ENCODE results near the gene SLC27A3. TPM values are rescaled to one million over a fixed set of nuclear protein-coding genes. Genes with fewer than 3 reads are reported as not detected.
"Not testable (repeated sequence)": the region's sequence is repeated elsewhere in the genome, so short reads cannot be mapped to it uniquely, and the experiment has no call there.

The SLC27A3 gene
- total RNA-seq, 1 donor from 2014 or later = 14.5 TPM

DNA sequence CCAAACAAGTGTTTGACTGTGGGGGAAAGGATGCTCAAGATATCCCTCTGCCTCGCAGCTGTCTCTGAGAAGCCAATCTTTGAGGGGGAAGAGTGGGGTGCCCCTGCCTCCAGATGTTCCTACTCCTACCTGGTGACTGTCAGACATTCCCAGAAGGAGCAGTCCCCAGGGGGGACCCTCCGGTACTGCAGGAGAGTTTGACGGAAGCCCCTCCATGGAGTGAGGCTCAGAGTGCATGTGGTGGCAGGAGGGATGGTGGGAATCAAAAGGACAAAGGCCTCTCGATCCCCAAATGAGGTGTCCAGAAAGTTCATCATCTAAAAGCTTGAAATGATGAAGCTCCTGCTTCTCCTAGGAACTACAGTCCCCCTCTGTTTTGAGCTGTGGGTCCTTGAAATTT is 5.3 kb downstream of the SLC27A3 start:
- no peak for DNase-seq

DNA sequence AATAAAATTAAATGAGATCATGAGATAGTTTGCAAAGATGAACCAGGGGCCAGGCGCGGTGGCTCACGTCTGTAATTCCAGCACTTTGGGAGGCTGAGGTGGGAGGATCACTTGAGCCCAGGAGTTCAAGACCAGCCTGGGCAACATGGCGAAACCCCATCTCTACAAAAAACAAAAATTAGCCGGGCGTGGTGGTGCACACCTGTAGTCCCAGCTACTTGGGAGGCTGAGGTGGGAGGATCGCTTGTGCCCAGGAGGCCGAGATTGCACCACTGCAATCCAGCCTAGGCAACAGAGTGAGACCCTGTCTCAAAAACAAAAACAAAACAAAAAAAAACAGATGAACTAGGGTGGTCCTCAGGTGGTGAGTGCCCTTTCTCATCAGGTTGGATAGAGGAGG is 7.4 kb downstream of the SLC27A3 start:
- DNase-seq = not testable (repeated sequence)

DNA sequence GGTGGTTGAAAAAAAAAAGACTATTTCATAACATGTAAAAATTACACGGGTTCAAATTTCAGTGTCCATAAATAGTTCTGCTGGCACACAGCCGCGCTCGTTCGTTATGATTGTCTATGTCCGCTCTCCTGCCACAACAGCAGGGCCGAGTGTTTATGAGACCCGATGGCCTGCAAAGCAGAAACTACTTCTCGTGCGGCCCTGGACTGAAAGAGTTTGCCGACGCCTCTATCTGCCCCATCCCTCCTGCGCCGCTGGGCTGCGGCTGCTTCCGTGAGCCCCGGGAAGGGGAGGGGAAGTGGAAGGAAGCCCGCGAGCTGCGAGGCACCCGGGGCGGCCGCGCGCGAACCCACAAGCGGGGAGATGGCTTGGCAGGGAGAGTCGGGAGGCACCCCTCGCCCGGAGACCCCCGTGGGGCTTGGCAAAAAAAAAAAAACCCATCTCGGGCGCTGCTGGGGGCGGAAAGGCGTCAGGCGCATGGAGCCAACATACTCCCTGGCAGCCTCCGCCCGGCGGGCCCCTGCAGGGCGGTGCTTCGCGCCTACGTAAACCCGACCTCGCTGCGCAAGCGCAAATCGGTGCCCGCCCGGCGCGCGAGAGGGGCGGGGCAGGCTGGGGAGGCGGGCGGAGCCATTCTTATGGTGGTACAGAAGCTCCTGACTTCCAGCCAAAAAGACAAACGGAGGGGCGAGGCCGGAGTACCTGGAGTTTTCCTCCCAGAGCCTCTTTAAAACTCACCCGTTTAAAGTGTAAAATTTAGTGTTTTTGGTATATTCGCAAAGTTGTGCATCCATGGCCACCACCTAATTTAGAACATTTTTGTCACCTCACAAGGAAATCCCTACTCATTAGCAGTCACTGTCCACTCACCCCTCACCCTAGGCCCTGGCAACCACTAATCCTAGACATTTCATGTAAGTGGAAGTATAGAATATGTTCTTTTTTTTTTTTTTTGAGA is 8.3 kb downstream of the SLC27A3 start:
- peak; percentile 82 for DNase-seq

DNA sequence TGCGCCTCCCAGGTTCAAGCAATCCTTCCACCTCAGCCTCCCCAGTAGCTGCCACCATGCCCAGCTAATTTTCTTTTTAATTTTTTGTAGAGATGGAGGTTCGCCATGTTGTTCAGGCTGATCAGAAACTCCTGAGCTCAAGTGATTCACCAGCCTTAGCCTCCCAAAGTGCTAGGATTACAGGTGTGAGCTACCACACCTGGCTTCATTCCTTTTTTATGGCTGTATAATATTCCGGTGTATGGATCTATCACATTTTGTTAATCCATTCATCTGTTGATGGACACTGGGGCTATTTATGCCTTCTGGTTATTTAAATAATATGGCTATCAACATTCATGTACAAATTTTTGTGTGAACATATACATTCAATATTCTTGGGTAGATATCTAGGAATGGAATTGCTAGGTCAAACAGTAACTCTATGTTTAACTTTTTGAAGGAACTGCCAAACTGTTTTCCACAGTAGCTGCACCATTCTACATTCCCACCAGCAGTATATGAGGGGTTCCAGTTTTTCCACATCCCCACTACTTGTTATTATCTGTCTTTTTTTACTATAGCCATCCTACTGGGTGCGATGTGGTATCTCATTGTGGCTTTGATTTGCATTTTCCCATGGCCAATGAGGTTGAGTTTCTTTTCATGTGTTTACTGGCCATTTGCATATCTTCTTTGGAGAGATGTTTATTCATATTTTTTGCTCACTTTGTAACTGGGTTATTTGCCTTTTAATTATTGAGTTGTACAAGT is 11.0 kb downstream of the SLC27A3 start:
- no peak for DNase-seq

DNA sequence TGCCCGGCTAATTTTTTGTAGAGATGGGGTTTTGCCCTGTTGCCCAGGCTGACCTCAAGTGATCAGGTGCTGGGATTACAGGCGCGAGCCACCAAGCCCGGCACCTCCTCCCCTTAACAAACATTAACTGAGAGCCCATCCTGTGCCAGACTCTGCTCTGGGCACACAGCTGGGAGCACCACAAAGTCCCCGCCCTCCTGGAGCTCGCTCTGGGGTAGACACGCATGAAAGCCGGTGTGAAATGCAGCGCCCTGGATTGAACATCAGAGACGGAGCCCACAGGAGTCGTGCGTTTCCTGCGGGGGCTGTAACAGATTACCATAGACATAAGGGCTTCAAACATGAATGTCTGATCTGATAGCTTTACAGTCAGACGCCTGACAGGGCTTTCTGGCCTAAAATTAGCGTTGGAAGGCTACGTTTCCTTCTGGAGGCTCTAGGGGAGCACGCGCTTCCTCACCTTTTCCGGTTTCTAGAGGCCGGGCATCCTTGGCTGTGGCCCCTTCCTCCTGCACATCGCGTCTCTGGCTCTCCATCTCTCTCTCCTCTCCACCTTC is 14.3 kb downstream of the SLC27A3 start:
- DNase-seq = no peak

DNA sequence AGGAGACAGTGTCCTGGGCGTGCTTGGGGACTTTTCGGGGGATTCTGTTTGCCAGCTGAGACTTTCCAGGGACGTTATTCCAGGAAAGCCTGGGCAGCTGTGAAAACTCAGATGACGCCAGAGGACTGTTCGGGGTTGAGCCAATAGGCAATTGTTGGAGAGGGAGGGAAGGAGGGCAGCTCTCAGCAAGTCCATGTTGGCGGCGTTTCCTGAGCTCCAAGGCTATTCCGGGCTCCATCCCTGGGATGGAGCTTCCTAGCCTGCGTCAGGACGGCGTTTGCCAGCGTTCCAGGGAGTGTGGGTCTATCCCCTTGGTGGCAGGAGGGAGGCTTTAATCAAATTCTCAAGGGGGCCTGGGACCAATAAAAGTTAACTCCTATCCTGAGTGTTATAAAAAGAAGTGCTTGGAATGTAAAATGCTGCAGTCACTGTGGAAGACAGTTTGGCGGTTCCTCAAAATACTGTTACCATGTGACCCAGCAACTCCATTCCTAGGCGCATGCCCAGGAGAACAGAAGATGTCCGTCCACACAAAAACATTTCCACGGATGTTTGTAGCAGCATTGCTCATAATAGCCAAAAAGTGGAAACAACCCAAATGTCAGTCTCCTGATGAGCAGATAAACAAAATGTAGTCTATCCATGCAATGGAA is 15.2 kb downstream of the SLC27A3 start:
- peak; percentile 77 for DNase-seq

DNA sequence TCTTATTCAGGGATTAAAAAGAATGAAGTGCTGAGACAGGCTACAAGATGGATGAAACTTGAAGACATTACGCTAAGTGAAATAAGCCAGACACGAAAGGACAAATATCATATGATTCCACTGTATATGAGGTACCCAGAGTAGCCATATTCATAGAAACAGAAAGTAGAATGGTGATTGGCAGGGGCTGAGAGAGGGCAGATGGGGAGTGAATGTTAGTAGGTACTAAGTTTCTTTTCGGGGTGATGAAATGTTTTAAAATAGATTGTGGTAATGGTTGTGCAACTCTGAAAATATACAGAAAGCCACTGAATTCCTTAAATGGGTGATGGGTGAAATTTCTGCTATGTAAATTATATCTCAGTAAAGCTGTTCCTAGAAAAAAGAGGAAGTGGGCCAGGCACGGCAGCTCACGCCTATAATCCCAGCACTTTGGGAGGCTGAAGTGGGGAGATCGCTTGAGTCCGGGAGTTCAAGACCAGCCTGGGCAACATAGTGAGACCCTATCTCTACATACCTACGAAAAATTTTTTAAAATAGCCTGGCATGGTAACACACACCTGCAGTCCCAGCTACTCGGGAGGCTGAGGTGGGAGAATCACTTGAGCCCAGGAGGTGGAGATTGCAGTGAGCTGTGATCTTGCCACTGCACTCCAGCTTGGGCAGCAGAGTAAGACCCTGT is 15.9 kb downstream of the SLC27A3 start:
- DNase-seq = no peak

DNA sequence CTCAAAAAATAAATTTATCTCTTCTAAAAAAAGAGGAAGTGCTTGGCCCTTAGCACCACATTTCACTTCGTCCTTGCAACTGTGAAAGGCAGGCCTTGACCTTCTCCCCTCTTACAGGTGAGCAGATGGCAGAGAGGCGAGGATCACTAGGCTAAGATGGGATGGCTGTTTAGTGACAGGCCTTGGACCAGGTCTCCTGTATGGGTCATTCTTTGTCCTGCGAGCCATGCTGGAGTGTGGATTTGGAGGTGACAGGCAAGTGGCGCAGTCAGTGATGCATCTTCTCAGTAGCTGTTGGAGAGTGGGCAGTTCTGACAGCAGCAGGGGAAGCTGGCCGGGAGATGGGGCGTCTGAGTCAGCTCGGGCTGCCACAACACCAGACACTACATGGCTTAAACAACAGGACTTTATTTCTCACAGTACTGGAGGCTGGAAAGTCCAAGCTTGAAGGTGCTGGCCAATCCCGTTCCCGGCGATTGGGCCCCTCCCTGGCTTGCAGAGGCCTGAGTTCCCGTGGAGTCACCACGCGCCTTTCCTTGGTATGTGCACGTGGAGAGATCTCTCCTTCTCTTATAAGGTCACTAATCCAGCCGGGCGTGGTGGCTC is 16.5 kb downstream of the SLC27A3 start:
- DNase-seq = peak; percentile 42

DNA sequence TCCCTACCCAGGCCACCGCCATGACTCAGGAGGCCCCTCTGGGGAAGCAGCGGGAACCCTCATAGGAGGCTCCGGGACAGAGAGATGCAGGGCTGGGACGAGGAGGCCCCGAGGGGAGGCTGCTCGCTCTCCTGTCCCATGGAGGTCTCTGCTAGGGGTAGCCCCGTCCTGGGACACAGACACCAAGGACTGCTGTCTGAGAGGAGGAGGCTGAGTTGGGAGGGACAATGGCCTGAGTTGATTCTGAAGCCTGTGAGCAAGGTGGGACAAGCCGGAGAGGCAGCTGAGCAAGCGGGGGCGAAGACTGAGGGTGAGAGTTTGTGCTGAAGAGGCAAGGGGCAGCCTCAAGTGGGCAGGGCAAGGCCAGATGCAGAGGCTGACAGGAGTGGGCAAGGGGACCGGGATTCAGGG is 17.4 kb downstream of the SLC27A3 start:
- no peak for DNase-seq

DNA sequence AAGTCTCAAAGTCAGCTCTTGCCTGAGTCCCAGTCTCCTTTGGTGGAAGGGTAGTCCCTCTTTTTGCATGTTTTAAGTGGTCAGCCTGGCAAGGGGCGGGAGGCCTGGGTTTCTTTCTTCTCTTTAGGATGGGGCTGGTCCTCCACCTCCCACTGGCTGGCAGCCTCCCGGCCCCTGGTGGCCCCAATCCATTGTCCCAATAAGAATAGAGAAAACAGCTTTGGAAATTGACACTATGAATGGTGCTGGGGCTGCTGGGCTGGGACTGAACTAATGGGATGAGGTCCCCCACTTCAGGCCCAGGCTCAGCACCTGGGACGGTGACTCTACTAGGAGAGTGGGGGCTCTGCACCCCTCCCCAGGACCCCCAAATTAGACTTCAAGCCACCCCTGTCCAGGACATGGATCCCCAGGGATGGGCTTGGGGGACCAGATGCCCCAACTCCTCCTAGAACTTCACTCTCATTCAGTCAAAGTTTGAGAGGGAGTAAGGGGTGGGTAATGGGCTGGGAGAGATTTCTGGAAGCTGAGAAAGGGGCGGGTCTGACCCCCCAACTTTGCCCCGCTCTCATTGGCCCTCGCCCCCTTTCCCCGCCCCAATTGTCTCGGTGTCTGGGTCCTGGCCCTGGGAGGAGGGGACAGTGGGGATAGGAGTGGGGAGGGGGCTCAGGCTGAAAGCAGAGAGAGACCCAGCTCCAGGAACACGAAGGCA is 18.2 kb downstream of the SLC27A3 start:
- no peak for DNase-seq

DNA sequence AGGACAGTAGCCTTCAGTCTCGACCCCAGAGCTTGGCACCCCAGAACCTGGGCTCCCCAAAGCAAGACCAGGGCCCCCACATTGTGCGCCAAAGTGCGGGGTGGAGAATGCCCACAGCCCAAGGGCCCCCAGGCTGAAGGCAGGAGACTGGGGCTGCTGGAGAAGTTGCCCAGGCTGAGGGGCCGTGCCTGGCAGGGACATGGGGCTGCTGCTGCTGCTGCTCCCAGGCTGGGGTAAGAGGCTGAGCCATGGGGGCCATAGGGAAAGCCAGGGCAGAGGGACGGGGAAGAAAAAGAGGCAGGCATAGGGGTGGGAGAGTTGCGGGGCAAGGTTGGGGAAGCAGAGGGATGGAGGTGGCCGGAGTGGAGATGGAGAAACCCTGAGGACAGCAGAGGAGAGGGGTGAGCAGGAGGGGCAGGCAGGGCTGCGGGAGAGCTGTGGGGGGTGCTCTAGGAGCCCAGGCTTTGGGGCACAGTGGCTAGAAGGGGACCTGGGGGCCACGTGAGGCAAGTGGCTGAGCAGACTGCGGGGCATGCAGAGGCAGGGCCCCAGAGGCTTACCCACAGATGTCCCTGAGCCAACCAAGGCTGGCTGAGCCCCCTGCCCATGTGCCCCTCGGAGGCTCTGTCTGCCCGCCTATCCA is 18.9 kb downstream of the SLC27A3 start:
- no peak for DNase-seq

DNA sequence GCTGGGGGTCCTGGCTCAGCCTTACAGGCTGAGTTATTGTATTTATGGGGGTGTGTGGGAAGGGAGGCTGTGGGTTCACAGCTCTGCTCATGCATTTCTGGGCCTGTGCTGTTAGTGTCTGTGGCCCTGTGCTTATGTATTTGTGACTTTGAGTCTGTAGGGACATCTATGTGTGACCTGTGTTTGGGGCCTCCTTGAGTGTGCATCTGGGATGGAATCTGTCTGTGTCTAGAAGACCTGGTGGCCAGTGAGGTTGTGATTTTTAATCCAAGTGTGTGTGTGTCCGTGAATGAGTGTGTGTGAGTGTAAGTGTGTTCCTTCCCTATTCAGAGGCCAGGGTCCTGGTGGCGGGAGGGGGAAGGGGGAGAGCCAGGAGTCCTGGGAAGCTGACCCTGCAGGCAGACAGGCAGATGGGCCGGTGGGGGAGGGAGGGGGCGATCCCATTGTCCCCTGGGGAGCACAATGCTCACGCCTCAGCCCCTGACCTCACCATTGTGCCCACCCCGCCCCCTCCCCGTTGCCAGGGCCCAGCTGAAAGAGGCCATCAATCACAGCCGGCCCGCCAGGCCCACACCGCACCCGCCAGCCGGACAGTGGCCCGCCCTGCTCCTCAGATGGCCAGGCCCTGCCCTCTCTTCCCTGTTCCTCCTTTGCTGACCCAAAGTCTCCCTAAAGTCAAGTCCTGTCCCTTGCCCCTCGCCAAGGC is 19.6 kb downstream of the SLC27A3 start:
- DNase-seq = no peak

DNA sequence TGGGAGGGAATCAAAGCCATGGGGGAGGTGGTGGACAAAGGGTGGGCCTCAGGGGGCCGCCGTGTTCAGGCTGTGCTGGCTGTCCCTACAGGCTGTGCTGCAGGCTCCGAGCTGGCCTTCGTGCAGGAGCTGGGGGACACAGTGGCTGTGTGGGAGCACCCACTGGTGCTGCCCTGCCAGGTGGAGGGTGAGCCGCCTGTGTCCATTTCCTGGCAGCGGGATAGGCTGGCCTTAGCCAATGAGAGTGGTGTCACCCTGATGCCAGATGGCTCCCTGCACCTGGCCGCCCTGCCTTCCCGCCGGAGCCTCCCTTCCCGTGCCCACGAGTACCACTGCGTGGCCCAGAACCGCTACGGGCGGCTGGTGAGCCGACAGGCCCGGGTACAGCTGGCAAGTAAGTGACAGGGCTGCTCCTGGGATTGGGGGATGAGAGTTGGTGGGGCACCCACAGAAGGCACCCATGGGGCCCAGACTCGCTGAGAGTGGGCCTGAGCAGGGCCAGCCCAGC is 20.2 kb downstream of the SLC27A3 start:
- DNase-seq = no peak

DNA sequence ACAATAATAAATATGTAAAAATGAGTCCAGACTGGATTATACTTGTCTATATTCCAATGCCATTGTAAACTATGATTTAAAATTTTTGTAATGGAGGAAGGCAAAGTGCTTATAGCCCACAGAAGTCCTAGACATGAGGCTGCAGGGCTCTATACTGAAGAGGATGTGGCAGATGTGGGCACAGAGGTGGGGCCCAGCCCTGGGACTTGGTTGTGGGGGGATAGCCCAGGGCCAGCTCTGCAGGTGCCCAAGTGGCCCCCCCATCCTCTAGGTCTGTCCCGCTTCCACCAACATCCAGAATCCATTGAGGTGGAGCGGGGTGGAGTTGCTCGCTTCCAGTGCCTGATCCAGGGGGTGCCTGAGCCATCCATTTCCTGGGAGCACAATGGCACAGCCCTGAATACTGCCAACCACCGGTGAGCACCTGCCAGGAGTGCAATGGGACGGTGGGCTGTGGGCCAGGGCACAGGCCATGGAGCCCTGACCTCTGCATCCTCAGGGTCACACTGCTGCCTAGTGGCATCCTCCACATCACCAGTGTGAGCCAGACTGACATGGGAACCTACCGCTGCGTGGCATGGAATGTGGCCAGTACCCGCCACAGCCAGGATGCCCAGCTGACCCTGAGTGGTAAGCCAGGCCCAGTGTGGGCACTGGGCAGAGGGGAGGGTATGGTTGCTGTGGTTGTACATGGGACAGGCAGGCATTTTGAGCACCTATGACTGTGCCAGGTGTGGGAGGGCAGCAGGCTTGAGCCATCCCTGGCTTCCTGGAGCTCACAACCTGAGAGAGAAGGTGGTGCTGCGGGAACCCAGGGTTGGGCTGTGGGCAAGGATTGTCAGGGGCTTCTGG is 21.0 kb downstream of the SLC27A3 start:
- DNase-seq = no peak

DNA sequence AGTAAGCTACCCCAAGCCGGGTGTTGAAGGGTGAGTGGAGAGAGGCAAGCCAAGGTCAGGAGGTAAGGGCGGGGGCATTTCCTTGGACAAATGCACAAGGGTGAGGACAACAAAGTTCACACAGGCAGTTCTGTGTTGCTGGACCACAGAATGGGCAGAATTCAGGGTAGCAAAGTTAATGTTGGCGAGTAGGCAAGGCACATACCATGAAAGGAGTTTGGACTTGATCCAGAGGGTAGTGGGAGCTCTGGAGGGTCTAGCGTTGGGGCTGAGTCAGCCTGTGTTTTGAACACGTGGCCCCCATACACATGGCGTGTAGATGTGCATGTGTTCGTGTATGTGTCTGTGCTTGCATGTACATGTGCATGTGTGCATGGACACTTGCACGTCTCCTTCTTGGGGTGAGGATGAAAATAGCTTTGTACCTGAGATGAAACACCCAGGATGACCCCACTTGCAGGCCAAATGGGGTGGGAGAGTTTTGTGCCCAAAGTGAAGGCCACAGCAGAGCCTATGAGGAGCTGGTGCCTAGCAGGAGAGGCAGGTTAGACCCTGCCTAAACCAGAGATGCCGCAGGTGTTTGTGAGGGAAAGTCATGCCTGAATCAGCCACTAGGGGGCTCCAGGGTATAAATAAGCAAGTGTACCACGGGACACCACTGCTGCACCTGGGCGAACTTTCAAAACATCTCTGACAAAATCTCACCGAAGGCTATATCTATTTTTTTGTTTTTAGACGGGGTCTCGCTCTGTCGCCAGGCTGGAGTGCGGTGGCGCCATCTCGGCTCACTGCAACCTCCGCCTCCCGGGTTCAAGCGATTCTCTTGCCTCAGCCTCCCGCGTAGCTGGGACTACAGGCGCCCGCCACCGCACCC is 21.8 kb downstream of the SLC27A3 start:
- DNase-seq = no peak

DNA sequence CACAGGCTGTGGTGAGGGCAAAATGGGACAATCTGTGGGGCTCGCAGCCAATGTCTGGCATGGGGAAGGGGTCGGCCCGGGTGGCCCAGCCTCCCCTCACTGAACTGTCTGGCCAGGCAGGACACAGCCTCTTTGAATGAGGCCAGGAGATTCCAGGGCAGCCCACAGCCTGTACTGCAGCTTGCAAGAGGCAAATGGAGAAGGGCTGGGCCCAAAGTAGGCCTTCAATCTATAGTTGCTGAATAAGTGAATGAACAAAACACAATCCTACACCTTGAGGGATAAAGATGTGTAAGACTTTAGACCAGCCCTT is 23.2 kb downstream of the SLC27A3 start:
- DNase-seq = no peak

DNA sequence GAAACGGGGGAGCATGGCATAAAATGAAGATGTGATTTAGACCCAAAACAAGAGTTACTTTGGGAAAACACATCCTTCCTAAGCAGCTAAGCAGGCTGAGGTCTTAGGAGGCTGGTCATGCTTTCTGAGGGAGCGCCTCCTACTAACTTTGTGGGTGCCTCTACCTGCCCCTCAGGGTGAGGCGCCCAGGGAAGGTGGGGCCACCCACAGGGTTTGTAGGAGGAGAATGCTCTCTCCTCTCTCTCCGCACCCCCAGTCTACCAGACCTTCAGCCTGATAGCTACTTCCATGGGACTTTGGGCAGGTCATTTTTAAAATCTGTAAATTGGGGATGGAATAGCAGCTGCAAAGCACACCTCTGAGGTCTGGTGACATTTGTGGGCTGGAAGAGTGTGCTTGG is 23.8 kb downstream of the SLC27A3 start:
- no peak for DNase-seq
